Fibroblast of lung (primary cell): Measurements from ENCODE around the gene RAB28.

Source experiments
- EZH2 ChIP-seq: IDR thresholded peaks from 2 replicates; pipeline ENCODE4 v1.5.1; 2012; ENCODE audit warnings: low read length, control low read depth, mild to moderate bottlenecking; ENCODE audit errors: missing control alignments
- TF ChIP-seq, protein P1 (sequence below), 2 donors: IDR thresholded peaks in 1 of 2; conservative IDR thresholded peaks in 1 of 2; 1 replicate in 1 of 2; 2 replicates in 1 of 2; pipeline ENCODE4 v1.5.1; 2011 to 2012; ENCODE audit warnings: low read length in 2 of 2, control low read depth in 1 of 2, inconsistent platforms in 1 of 2, low read depth in 1 of 2, mild to moderate bottlenecking in 1 of 2

DNA sequence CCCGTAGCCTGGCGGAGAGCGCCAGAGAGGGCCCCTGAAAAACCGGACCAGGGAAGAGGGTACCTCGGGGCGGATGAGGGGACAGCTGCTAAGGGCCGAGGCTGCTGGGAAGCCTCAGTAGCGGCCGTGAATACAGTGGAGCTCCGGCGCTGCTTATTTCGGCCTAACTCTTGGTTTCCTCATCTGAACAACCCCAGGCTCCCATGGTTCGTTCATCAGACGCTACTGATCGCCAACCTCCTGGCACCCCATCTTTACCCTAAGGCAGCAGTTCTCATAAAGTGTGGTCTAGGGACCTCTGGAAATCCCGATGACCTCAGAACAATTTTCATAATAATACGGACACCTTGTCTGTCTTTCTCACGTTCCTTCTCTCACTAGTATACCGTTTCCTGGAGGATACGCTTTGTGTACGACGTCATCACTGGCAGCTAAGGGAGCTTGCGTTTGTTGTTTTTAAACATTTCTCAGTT, 645 bp upstream of the RAB28 start:
- TF ChIP-seq, protein P1, sequence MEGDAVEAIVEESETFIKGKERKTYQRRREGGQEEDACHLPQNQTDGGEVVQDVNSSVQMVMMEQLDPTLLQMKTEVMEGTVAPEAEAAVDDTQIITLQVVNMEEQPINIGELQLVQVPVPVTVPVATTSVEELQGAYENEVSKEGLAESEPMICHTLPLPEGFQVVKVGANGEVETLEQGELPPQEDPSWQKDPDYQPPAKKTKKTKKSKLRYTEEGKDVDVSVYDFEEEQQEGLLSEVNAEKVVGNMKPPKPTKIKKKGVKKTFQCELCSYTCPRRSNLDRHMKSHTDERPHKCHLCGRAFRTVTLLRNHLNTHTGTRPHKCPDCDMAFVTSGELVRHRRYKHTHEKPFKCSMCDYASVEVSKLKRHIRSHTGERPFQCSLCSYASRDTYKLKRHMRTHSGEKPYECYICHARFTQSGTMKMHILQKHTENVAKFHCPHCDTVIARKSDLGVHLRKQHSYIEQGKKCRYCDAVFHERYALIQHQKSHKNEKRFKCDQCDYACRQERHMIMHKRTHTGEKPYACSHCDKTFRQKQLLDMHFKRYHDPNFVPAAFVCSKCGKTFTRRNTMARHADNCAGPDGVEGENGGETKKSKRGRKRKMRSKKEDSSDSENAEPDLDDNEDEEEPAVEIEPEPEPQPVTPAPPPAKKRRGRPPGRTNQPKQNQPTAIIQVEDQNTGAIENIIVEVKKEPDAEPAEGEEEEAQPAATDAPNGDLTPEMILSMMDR (conservative IDR thresholded peaks at IDR 0.05 in 1 of 2, IDR thresholded peaks at IDR 0.05 in 1 of 2; ENCODE audit: low read depth in 1 of 2, low read length in 2 of 2) = no peak
- no peak for TF ChIP-seq EZH2
